ENCODE data around the gene MAPK11.
"Not testable (repeated sequence)": the region's sequence is repeated elsewhere in the genome, so short reads cannot be mapped to it uniquely, and the experiment has no call there.

Gene MAPK11

GRCh38 chr22:50274311-50274710, 4.1 kb upstream of the MAPK11 start:
- Histone ChIP-seq H3K4me3 (ENCODE audit: low read depth, low read length) (no peak overlapping the region), H3K4me1 (ENCODE audit: control insufficient read depth, insufficient read depth, low read length) (no peaks in the 10 kb centered on the region), H3K9ac (ENCODE audit: low read depth, low read length) (no peak overlapping the region), H3K9me3 (ENCODE audit: control insufficient read depth, insufficient read depth, low read length) (peaks cover 7% of the 10 kb centered on the region; the same call in 1 of the 2 replicates), H3K27me3 (ENCODE audit: control insufficient read depth, insufficient read depth, low read length) (peaks cover 21% of the 10 kb centered on the region), H3K36me3 (ENCODE audit: control insufficient read depth, insufficient read depth, low read length) (peaks cover 43% of the 10 kb centered on the region), H3K27ac (ENCODE audit: low read depth, low read length) (no peak overlapping the region)

GRCh38 chr22:50273781-50274180, 3.6 kb upstream of the MAPK11 start:
- H3K36me3 ChIP-seq (ENCODE audit: control insufficient read depth, insufficient read depth, low read length), result peaks cover 37% of the 10 kb centered on the region
- H3K9ac ChIP-seq (ENCODE audit: low read depth, low read length); H3K4me1 ChIP-seq (ENCODE audit: control insufficient read depth, insufficient read depth, low read length); H3K4me3 ChIP-seq (ENCODE audit: low read depth, low read length); H3K27ac ChIP-seq (ENCODE audit: low read depth, low read length); H3K9me3 ChIP-seq (ENCODE audit: control insufficient read depth, insufficient read depth, low read length): not testable (repeated sequence)
- peaks cover 27% of the 10 kb centered on the region for H3K27me3 ChIP-seq (ENCODE audit: control insufficient read depth, insufficient read depth, low read length)

- not testable (repeated sequence) for H3K27ac ChIP-seq (ENCODE audit: low read depth, low read length); H3K4me3 ChIP-seq (ENCODE audit: low read depth, low read length); H3K4me1 ChIP-seq (ENCODE audit: control insufficient read depth, insufficient read depth, low read length); H3K9me3 ChIP-seq (ENCODE audit: control insufficient read depth, insufficient read depth, low read length); H3K9ac ChIP-seq (ENCODE audit: low read depth, low read length)
- peaks cover 33% of the 10 kb centered on the region for H3K36me3 ChIP-seq (ENCODE audit: control insufficient read depth, insufficient read depth, low read length)
- peaks cover 31% of the 10 kb centered on the region for H3K27me3 ChIP-seq (ENCODE audit: control insufficient read depth, insufficient read depth, low read length)
These were observed 3.2 kb upstream of the MAPK11 start for GRCh38 chr22:50273352-50273751.

GRCh38 chr22:50272044-50272802, 2.0 kb upstream of the MAPK11 start:
- Histone ChIP-seq H3K27me3 (ENCODE audit: control insufficient read depth, insufficient read depth, low read length) (peaks cover 40% of the 10 kb centered on the region), H3K36me3 (ENCODE audit: control insufficient read depth, insufficient read depth, low read length) (peaks cover 22% of the 10 kb centered on the region), H3K27ac (ENCODE audit: low read depth, low read length) (no peak overlapping the region), H3K4me1 (ENCODE audit: control insufficient read depth, insufficient read depth, low read length) (no peaks in the 10 kb centered on the region), H3K9me3 (ENCODE audit: control insufficient read depth, insufficient read depth, low read length) (peaks cover 7% of the 10 kb centered on the region; the same call in 1 of the 2 replicates), H3K9ac (ENCODE audit: low read depth, low read length) (no peak overlapping the region), H3K4me3 (ENCODE audit: low read depth, low read length) (no peak overlapping the region)

- Histone ChIP-seq H3K27me3 (ENCODE audit: control insufficient read depth, insufficient read depth, low read length) (peaks cover 47% of the 10 kb centered on the region), H3K4me1 (ENCODE audit: control insufficient read depth, insufficient read depth, low read length) (no peaks in the 10 kb centered on the region), H3K9ac (ENCODE audit: low read depth, low read length) (no peak overlapping the region), H3K27ac (ENCODE audit: low read depth, low read length) (no peak overlapping the region), H3K4me3 (ENCODE audit: low read depth, low read length) (peak overlapping the region; percentile 56), H3K9me3 (ENCODE audit: control insufficient read depth, insufficient read depth, low read length) (peaks cover 7% of the 10 kb centered on the region; the same call in 1 of the 2 replicates), H3K36me3 (ENCODE audit: control insufficient read depth, insufficient read depth, low read length) (peaks cover 17% of the 10 kb centered on the region)
These were observed 1.4 kb upstream of the MAPK11 start for GRCh38 chr22:50271519-50271970.

GRCh38 chr22:50270666-50271394, 650 bp upstream of the MAPK11 start:
- Histone ChIP-seq H3K9ac (ENCODE audit: low read depth, low read length) (no peak overlapping the region), H3K9me3 (ENCODE audit: control insufficient read depth, insufficient read depth, low read length) (0 out of 2 replicates have a peak, but pooled peaks cover 1% of the 10 kb centered on the region)

GRCh38 chr22:50269573-50269969, 609 bp downstream of the MAPK11 start:
- H3K36me3 ChIP-seq (ENCODE audit: control insufficient read depth, insufficient read depth, low read length), result no peaks in the 10 kb centered on the region
- peak overlapping the region; percentile 39; the same call in 1 of the 2 replicates for H3K4me3 ChIP-seq (ENCODE audit: low read depth, low read length)
- H3K27me3 ChIP-seq (ENCODE audit: control insufficient read depth, insufficient read depth, low read length), result peaks cover 56% of the 10 kb centered on the region
- H3K4me1 ChIP-seq (ENCODE audit: control insufficient read depth, insufficient read depth, low read length), result no peaks in the 10 kb centered on the region
- H3K27ac ChIP-seq (ENCODE audit: low read depth, low read length), result no peak overlapping the region
- no peak overlapping the region for H3K9ac ChIP-seq (ENCODE audit: low read depth, low read length)
- H3K9me3 ChIP-seq (ENCODE audit: control insufficient read depth, insufficient read depth, low read length), result no peaks in the 10 kb centered on the region

More at GRCh38 chr22:50270666-50271394, 650 bp upstream of the MAPK11 start:
- H3K27ac ChIP-seq (ENCODE audit: low read depth, low read length), result no peak overlapping the region
- peak overlapping the region; percentile 56 for H3K4me3 ChIP-seq (ENCODE audit: low read depth, low read length)
- H3K27me3 ChIP-seq (ENCODE audit: control insufficient read depth, insufficient read depth, low read length), result peaks cover 52% of the 10 kb centered on the region
- H3K4me1 ChIP-seq (ENCODE audit: control insufficient read depth, insufficient read depth, low read length), result no peaks in the 10 kb centered on the region
- H3K36me3 ChIP-seq (ENCODE audit: control insufficient read depth, insufficient read depth, low read length), result peaks cover 10% of the 10 kb centered on the region

- Histone ChIP-seq H3K9me3 (ENCODE audit: control insufficient read depth, insufficient read depth, low read length) (no peaks in the 10 kb centered on the region), H3K4me3 (ENCODE audit: low read depth, low read length) (no peak overlapping the region), H3K9ac (ENCODE audit: low read depth, low read length) (no peak overlapping the region), H3K4me1 (ENCODE audit: control insufficient read depth, insufficient read depth, low read length) (no peaks in the 10 kb centered on the region), H3K27ac (ENCODE audit: low read depth, low read length) (no peak overlapping the region), H3K27me3 (ENCODE audit: control insufficient read depth, insufficient read depth, low read length) (peaks cover 57% of the 10 kb centered on the region), H3K36me3 (ENCODE audit: control insufficient read depth, insufficient read depth, low read length) (no peaks in the 10 kb centered on the region)
These were observed 1.5 kb downstream of the MAPK11 start for GRCh38 chr22:50268655-50269113.

- H3K4me1 ChIP-seq (ENCODE audit: control insufficient read depth, insufficient read depth, low read length), result peaks cover 4% of the 10 kb centered on the region
These were observed 2.4 kb downstream of the MAPK11 start for GRCh38 chr22:50267591-50268390.

GRCh38 chr22:50266994-50267393, 3.2 kb downstream of the MAPK11 start:
- peaks cover 12% of the 10 kb centered on the region for H3K4me1 ChIP-seq (ENCODE audit: control insufficient read depth, insufficient read depth, low read length)
- H3K36me3 ChIP-seq (ENCODE audit: control insufficient read depth, insufficient read depth, low read length), result no peaks in the 10 kb centered on the region
- H3K27ac ChIP-seq (ENCODE audit: low read depth, low read length), result no peak overlapping the region
- no peaks in the 10 kb centered on the region for H3K9me3 ChIP-seq (ENCODE audit: control insufficient read depth, insufficient read depth, low read length)
- H3K9ac ChIP-seq (ENCODE audit: low read depth, low read length), result no peak overlapping the region
- no peak overlapping the region for H3K4me3 ChIP-seq (ENCODE audit: low read depth, low read length)
- H3K27me3 ChIP-seq (ENCODE audit: control insufficient read depth, insufficient read depth, low read length), result peaks cover 70% of the 10 kb centered on the region

More at GRCh38 chr22:50267591-50268390, 2.4 kb downstream of the MAPK11 start:
- Histone ChIP-seq H3K9ac (ENCODE audit: low read depth, low read length) (no peak overlapping the region), H3K27me3 (ENCODE audit: control insufficient read depth, insufficient read depth, low read length) (peaks cover 63% of the 10 kb centered on the region), H3K27ac (ENCODE audit: low read depth, low read length) (no peak overlapping the region), H3K4me3 (ENCODE audit: low read depth, low read length) (peak overlapping the region; percentile 43; the same call in 1 of the 2 replicates), H3K36me3 (ENCODE audit: control insufficient read depth, insufficient read depth, low read length) (no peaks in the 10 kb centered on the region), H3K9me3 (ENCODE audit: control insufficient read depth, insufficient read depth, low read length) (no peaks in the 10 kb centered on the region)
